AG10803 (cell line): ENCODE measurements around the gene AGAP1.

Experiments
- DNase-seq: peaks from one replicate; pipeline ENCODE4 v3.0.0; 2010; ENCODE audit warnings: low read depth
- H3K4me3 ChIP-seq: 2 replicates; pipeline ENCODE4 v1.5.1; 2011; ENCODE audit warnings: mild to moderate bottlenecking, low read length, control low read depth
- TF ChIP-seq, protein P1 (sequence below): conservative IDR thresholded peaks from 2 replicates; pipeline ENCODE4 v1.5.1; 2011; ENCODE audit warnings: mild to moderate bottlenecking, low read length, control low read depth, inconsistent platforms

The AGAP1 gene

DNA sequence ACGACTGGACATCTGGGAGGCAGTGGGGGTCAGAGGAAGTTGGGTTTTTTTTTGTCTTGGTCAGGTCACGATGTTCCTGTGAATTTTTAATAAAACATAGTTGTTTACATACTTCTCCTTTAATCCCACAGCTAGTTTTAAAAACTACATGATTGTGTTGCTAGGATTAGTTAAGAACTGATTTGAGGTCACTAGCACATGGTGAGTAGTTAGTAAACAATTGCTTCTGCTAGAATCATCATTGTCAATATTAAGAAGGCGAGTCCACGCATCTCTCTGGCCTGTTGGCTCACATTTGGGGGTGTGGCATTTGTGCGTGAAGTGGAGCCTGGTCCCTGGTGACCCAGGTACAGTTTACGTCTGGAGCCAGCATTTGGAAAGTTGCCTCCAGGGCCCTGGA is 59.4 kb downstream of the AGAP1 start:
- H3K4me3 ChIP-seq, result no peak overlapping the region
- TF ChIP-seq, protein P1, sequence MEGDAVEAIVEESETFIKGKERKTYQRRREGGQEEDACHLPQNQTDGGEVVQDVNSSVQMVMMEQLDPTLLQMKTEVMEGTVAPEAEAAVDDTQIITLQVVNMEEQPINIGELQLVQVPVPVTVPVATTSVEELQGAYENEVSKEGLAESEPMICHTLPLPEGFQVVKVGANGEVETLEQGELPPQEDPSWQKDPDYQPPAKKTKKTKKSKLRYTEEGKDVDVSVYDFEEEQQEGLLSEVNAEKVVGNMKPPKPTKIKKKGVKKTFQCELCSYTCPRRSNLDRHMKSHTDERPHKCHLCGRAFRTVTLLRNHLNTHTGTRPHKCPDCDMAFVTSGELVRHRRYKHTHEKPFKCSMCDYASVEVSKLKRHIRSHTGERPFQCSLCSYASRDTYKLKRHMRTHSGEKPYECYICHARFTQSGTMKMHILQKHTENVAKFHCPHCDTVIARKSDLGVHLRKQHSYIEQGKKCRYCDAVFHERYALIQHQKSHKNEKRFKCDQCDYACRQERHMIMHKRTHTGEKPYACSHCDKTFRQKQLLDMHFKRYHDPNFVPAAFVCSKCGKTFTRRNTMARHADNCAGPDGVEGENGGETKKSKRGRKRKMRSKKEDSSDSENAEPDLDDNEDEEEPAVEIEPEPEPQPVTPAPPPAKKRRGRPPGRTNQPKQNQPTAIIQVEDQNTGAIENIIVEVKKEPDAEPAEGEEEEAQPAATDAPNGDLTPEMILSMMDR, result no peak
- no peak for DNase-seq

DNA sequence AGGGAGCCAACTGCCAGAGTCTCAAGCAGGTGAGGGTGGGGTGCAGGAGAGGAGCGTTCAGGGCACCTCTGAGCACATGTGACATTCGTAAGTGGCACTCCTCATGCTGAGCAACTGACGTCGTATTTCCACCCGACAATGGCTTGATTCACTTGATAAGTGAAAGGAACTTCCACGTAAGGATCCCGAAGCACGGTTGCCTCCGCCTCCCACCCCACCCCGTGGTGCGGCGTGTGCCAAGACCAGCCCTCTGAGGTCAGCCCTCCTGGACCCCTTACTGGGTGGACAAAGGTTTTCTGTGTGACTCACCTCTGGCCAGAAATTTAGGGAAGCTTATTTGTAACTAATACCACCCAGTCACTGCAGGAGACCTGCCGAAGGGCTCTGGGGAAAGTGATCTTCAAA is 59.9 kb downstream of the AGAP1 start:
- TF ChIP-seq, protein P1, result no peak
- H3K4me3 ChIP-seq, result no peak overlapping the region
- DNase-seq, result no peak

DNA sequence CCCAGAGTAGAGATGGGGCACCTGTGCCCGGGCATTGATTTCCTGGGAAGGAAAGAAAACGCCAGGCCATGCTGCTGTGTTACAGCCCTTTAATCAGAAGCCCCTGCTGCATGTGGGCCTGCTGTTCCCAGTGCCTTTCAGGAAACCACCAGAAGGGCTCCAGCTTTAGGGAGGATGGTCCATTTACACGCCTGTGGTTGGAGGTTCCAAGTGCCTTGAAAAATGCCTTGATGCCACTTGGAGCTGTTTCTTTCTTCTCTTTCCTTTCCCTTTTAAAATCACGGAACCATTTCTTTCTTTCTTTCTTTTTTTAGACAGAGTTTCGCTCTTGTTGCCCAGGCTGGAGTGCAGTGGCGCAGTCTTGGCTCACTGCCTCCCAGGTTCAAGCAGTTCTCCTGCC is 60.5 kb downstream of the AGAP1 start:
- TF ChIP-seq, protein P1, result no peak
- H3K4me3 ChIP-seq, result no peak overlapping the region
- DNase-seq, result no peak

DNA sequence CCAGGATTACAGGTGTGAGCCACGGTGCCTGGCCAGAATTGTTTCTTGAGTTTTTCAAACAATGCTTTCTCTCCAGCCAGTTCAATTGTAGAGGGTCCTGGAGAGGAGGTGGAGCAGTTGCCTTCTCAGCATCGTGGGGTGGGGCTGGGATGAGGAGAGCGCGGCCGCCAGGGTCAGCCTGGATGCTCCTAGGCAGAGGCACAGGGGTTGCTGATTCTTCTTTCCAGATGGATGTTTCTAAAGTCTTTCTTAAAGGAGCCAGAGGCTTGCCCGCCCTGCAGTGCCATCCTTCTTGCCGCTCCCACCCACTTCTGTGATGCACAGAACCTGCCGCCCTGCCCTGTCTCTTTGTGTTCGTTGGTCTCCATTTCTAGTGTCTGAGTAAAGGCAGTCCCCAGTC is 61.1 kb downstream of the AGAP1 start:
- TF ChIP-seq, protein P1, result no peak
- H3K4me3 ChIP-seq, result no peak overlapping the region
- DNase-seq, result no peak

DNA sequence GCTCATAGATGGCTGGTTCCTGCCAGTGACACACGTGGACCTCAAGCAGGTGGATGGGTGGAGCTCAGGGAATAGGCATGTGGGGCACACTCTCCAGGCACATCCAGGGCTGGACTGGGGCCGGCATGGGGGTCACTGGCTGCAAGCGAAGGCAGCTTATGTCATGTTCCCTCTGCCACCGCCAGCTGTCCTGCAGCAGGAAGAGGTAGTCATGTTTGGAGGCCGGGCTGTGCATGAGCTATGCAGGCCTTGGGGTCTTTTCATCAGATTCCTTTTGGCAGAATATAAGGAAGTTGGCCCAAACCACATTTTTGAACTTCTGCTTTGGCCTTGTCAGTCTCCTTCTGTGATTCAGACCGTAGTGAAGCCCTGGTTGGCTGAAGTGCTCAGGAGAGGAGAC is 61.5 kb downstream of the AGAP1 start:
- DNase-seq, result no peak
- no peak overlapping the region for H3K4me3 ChIP-seq
- TF ChIP-seq, protein P1, result no peak

DNA sequence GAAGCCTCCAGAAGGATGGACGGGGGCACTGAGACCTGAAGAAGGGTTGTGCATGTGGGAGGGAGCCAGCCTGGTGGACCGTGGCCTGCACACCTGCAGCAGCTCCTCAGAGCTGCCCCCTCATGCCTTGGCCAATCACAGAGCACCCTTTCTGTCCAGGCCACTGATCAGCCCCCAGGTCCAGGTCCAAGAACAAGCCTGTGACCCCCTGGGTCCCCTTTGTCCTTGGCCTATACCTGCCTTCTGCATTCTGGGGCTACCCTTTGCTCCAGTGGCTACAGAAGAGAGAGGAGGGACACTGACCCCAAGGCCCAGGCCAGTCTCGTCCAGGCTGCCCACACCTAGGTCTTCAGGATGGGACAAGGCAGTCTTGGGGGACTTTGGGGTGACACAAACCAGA is 62.2 kb downstream of the AGAP1 start:
- H3K4me3 ChIP-seq, result no peak overlapping the region
- TF ChIP-seq, protein P1, result no peak
- no peak for DNase-seq

DNA sequence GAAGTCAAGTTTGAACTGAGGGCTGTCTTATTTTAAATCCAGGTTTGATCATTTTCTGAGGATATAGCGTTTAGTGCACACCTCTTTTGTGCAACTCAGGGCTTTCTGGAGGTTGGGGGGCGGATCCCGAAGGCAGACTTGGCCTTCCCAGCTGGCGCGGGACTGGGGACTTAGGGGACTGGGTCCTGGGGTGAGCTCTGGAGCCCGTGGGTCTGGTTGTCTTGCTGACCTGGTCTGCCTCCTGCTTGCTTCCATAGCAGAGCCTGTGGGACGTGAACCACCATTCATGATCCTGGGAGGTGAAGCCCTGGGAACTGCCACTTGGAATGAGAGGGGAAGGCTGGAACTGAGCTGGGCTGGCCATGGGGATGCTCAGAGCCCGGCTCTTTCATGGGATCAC is 63.1 kb downstream of the AGAP1 start:
- DNase-seq, result no peak
- no peak overlapping the region for H3K4me3 ChIP-seq
- TF ChIP-seq, protein P1, result no peak
